ENCODE data around the gene PDLIM3.
"Not testable (repeated sequence)": the region's sequence is repeated elsewhere in the genome, so short reads cannot be mapped to it uniquely, and the experiment has no call there.

The PDLIM3 gene

GRCh38 chr4:185520119-185520518 lies 15.2 kb downstream of the PDLIM3 start:
- no peak for DNase-seq (ENCODE audit: low read depth)

GRCh38 chr4:185518494-185518893 lies 16.8 kb downstream of the PDLIM3 start:
- DNase-seq (ENCODE audit: low read depth), result no peak

GRCh38 chr4:185518069-185518468 lies 17.2 kb downstream of the PDLIM3 start:
- no peak for DNase-seq (ENCODE audit: low read depth)

GRCh38 chr4:185515248-185515647 lies 20.1 kb downstream of the PDLIM3 start:
- no peak for DNase-seq (ENCODE audit: low read depth)

- DNase-seq (ENCODE audit: low read depth), result no peak
Observed at GRCh38 chr4:185514182-185514697, 21.1 kb downstream of the PDLIM3 start.

- no peak for DNase-seq (ENCODE audit: low read depth)
Observed at GRCh38 chr4:185513489-185514181, 21.7 kb downstream of the PDLIM3 start.

GRCh38 chr4:185512516-185512915 lies 22.8 kb downstream of the PDLIM3 start:
- no peak for DNase-seq (ENCODE audit: low read depth)

GRCh38 chr4:185511243-185511642 lies 24.1 kb downstream of the PDLIM3 start:
- not testable (repeated sequence) for DNase-seq (ENCODE audit: low read depth)

GRCh38 chr4:185510806-185511205 lies 24.5 kb downstream of the PDLIM3 start:
- no peak for DNase-seq (ENCODE audit: low read depth)

- DNase-seq (ENCODE audit: low read depth), result no peak
Observed at GRCh38 chr4:185508181-185508580, 27.1 kb downstream of the PDLIM3 start.

- no peak for DNase-seq (ENCODE audit: low read depth)
Observed at GRCh38 chr4:185506422-185506821, 28.9 kb downstream of the PDLIM3 start.

- DNase-seq (ENCODE audit: low read depth), result no peak
Observed at GRCh38 chr4:185504098-185505047, 30.9 kb downstream of the PDLIM3 start.

GRCh38 chr4:185502386-185502785 lies 32.9 kb downstream of the PDLIM3 start:
- no peak for DNase-seq (ENCODE audit: low read depth)

GRCh38 chr4:185500576-185500975 lies 34.7 kb downstream of the PDLIM3 start:
- no peak for DNase-seq (ENCODE audit: low read depth)

GRCh38 chr4:185500035-185500434 lies 35.3 kb downstream of the PDLIM3 start:
- DNase-seq (ENCODE audit: low read depth), result no peak

- no peak for DNase-seq (ENCODE audit: low read depth)
Observed at GRCh38 chr4:185488650-185489049, 46.7 kb downstream of the PDLIM3 start.

GRCh38 chr4:185481401-185481800 lies 53.9 kb downstream of the PDLIM3 start:
- no peak for DNase-seq (ENCODE audit: low read depth)

GRCh38 chr4:185480016-185480732 lies 55.1 kb downstream of the PDLIM3 start:
- DNase-seq (ENCODE audit: low read depth), result no peak

- DNase-seq (ENCODE audit: low read depth), result no peak
Observed at GRCh38 chr4:185479507-185479971, 55.8 kb downstream of the PDLIM3 start.

GRCh38 chr4:185473247-185473646 lies 62.1 kb downstream of the PDLIM3 start:
- DNase-seq (ENCODE audit: low read depth), result no peak

- DNase-seq (ENCODE audit: low read depth), result no peak
Observed at GRCh38 chr4:185472103-185472542, 63.2 kb downstream of the PDLIM3 start.
